Activated CD8-positive, alpha-beta T cell treated with anti-CD3 and anti-CD28 coated beads for 36 hours (primary cell): ENCODE results near the gene APLNR. TPM values are rescaled to one million over a fixed set of nuclear protein-coding genes. Genes with fewer than 3 reads are reported as not detected.

Source experiments
- ATAC-seq: fragments of 200-7000 bp; cut with Tn5 transposase; one replicate; pipeline ENCODE4 v1.10.0; 2021; ENCODE audit warnings: mild to moderate bottlenecking, moderate library complexity
- CTCF ChIA-PET: fragments of 350-600 bp; sonication (Branson Sonifier 250); formaldehyde crosslinking; loops from one replicate; lab custom pipeline; 2021; ENCODE audit warnings: antibody characterized with exemption; lab: Charles Lee
- POLR2A ChIA-PET: fragments of 350-600 bp; sonication (Branson Sonifier 250); formaldehyde crosslinking; loops from one replicate; lab custom pipeline; 2021; ENCODE audit warnings: antibody characterized with exemption; lab: Charles Lee
- DNase-seq: peaks from one replicate; pipeline ENCODE4 v3.0.0-alpha.2; 2020
- H3K27ac Mint-ChIP-seq: one replicate; pipeline ENCODE4 v1.8.0; 2021; ENCODE audit warnings: mild to moderate bottlenecking, mixed read lengths
- H3K27me3 Mint-ChIP-seq: one replicate; pipeline ENCODE4 v1.8.0; 2021; ENCODE audit warnings: mixed read lengths
- H3K36me3 Mint-ChIP-seq: one replicate; pipeline ENCODE4 v1.8.0; 2021; ENCODE audit warnings: low read depth, mixed read lengths
- H3K4me1 Mint-ChIP-seq: one replicate; pipeline ENCODE4 v1.8.0; 2021; ENCODE audit warnings: low read depth, mixed read lengths
- H3K4me3 Mint-ChIP-seq: one replicate; pipeline ENCODE4 v1.8.0; 2021; ENCODE audit warnings: mild to moderate bottlenecking, moderate library complexity, mixed read lengths
- H3K9me3 Mint-ChIP-seq: one replicate; pipeline ENCODE4 v1.8.0; 2021; ENCODE audit warnings: mixed read lengths
- CTCF ChIP-seq: fragments of 200-600 bp; IDR thresholded peaks from one replicate; pipeline ENCODE4 v1.8.0; 2022; ENCODE audit warnings: antibody characterized with exemption, mild to moderate bottlenecking
- intact Hi-C: fragments of 100-400 bp; cut with micrococcal nuclease; formaldehyde crosslinking; loops from one replicate; pipeline ENCODE4 v1.10.0; 2022
- total RNA-seq, 2 experiments: library from RNA; stranded (reverse); gene quantifications; one replicate each; pipeline ENCODE4 v1.2.3, GENCODE V29; 2021

Gene APLNR
- total RNA-seq, 2 experiments from 2014 or later, result not detected

GRCh38 chr11:57277845-57278720, 41.0 kb upstream of the APLNR start:
- intact Hi-C loops, result no loop called here
- H3K9me3 Mint-ChIP-seq, result peaks cover 7% of the 10 kb centered on the region
- H3K36me3 Mint-ChIP-seq, result no peaks in the 10 kb centered on the region
- peak; percentile 78 for TF ChIP-seq CTCF
- POLR2A ChIA-PET, result interaction anchor here (1.0 kb wide), 1 partner anchor 51 kb away, joined by 3 read pairs; no protein-coding TSS in a partner anchor
- CTCF ChIA-PET, result interaction anchor here (1.0 to 2.1 kb wide), 7 partner anchors 11 to 437 kb away, joined by 3 to 8 read pairs (median 4); no protein-coding TSS in a partner anchor
- no peak overlapping the region for H3K27ac Mint-ChIP-seq
- DNase-seq (peak; percentile 49), ATAC-seq (peak; percentile 47)
- peaks cover 1% of the 10 kb centered on the region for H3K4me1 Mint-ChIP-seq
- no peak overlapping the region for H3K4me3 Mint-ChIP-seq
- peaks cover 21% of the 10 kb centered on the region for H3K27me3 Mint-ChIP-seq

- DNase-seq (no peak), ATAC-seq (no peak)
- TF ChIP-seq CTCF, result no peak
- ChIA-PET POLR2A (interaction anchor here (1.0 kb wide), 1 partner anchor 52 kb away, joined by 3 read pairs; no protein-coding TSS in a partner anchor), CTCF (interaction anchor here (1.0 to 2.1 kb wide), 8 partner anchors 16 to 436 kb away, joined by 3 to 8 read pairs (median 3); no protein-coding TSS in a partner anchor)
- H3K27me3 Mint-ChIP-seq, result peaks cover 24% of the 10 kb centered on the region
- H3K4me3 Mint-ChIP-seq, result no peak overlapping the region
- H3K36me3 Mint-ChIP-seq, result no peaks in the 10 kb centered on the region
- peaks cover 6% of the 10 kb centered on the region for H3K9me3 Mint-ChIP-seq
- no peak overlapping the region for H3K27ac Mint-ChIP-seq
- intact Hi-C loops, result no loop called here
- peaks cover 1% of the 10 kb centered on the region for H3K4me1 Mint-ChIP-seq
These were observed 40.1 kb upstream of the APLNR start for GRCh38 chr11:57276971-57277675.

GRCh38 chr11:57276169-57276970, 39.3 kb upstream of the APLNR start:
- Mint-ChIP-seq H3K4me3 (no peak overlapping the region), H3K9me3 (peaks cover 6% of the 10 kb centered on the region), H3K36me3 (no peaks in the 10 kb centered on the region), H3K4me1 (peaks cover 1% of the 10 kb centered on the region), H3K27me3 (peaks cover 24% of the 10 kb centered on the region), H3K27ac (no peak overlapping the region)
- ATAC-seq (no peak), DNase-seq (no peak)
- TF ChIP-seq CTCF, result no peak
- POLR2A ChIA-PET, result no interaction called here
- CTCF ChIA-PET, result interaction anchor here (1.0 to 2.1 kb wide), 4 partner anchors 15 to 435 kb away, joined by 3 to 8 read pairs (median 6); no protein-coding TSS in a partner anchor
- intact Hi-C loops, result no loop called here

GRCh38 chr11:57275582-57275981, 38.5 kb upstream of the APLNR start:
- ChIA-PET POLR2A (no interaction called here), CTCF (no interaction called here)
- H3K4me1 Mint-ChIP-seq, result peaks cover 1% of the 10 kb centered on the region
- peaks cover 26% of the 10 kb centered on the region for H3K27me3 Mint-ChIP-seq
- TF ChIP-seq CTCF, result no peak
- H3K36me3 Mint-ChIP-seq, result no peaks in the 10 kb centered on the region
- H3K4me3 Mint-ChIP-seq, result no peak overlapping the region
- H3K9me3 Mint-ChIP-seq, result peaks cover 6% of the 10 kb centered on the region
- no peak overlapping the region for H3K27ac Mint-ChIP-seq
- ATAC-seq (no peak), DNase-seq (no peak)
- intact Hi-C loops, result no loop called here
